ENCODE results near the gene GSK3A.

DNA sequence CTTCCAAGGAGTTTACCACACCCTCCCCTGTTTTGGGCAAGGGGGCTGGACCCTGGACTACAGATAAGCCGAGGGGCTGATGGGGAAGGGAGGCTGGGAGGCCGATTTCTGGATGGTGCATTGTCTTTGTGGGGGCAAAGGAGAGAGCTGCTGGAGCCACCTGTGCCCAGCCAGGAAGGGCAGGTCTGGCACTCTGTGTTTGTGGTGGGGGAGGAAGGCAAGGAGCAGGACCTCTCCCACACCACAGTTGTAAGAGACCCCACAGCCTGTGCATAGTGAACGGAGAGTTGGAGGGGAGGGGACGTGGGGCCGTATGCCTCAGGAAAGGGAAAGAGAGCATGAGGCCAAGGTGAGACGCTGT is 43.6 kb upstream of the GSK3A start:
- TF ChIP-seq, protein P1, sequence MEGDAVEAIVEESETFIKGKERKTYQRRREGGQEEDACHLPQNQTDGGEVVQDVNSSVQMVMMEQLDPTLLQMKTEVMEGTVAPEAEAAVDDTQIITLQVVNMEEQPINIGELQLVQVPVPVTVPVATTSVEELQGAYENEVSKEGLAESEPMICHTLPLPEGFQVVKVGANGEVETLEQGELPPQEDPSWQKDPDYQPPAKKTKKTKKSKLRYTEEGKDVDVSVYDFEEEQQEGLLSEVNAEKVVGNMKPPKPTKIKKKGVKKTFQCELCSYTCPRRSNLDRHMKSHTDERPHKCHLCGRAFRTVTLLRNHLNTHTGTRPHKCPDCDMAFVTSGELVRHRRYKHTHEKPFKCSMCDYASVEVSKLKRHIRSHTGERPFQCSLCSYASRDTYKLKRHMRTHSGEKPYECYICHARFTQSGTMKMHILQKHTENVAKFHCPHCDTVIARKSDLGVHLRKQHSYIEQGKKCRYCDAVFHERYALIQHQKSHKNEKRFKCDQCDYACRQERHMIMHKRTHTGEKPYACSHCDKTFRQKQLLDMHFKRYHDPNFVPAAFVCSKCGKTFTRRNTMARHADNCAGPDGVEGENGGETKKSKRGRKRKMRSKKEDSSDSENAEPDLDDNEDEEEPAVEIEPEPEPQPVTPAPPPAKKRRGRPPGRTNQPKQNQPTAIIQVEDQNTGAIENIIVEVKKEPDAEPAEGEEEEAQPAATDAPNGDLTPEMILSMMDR (IDR thresholded peaks at IDR 0.05), result no peak
- no peak for TF ChIP-seq POLR2A (IDR thresholded peaks at IDR 0.05)
